HG02938 (cell line): Measurements from ENCODE around the gene ADSL.
A peak's percentile ranks its signal among the peaks of the same experiment; 100 is the strongest.

Experiments used
- ATAC-seq: cut with Tn5 transposase; IDR thresholded peaks from one replicate; pipeline ENCODE4 v1.9.1; 2021; ENCODE audit warnings: mild to moderate bottlenecking, moderate library complexity; ENCODE audit not compliant: unreplicated experiment

ADSL gene

GRCh38 chr22:40326905-40327735, 19.2 kb upstream of the ADSL start:
- ATAC-seq, result no peak

GRCh38 chr22:40328546-40329456, 17.5 kb upstream of the ADSL start:
- ATAC-seq, result no peak

- no peak for ATAC-seq
Measured at GRCh38 chr22:40329466-40329865, 16.8 kb upstream of the ADSL start.

DNA sequence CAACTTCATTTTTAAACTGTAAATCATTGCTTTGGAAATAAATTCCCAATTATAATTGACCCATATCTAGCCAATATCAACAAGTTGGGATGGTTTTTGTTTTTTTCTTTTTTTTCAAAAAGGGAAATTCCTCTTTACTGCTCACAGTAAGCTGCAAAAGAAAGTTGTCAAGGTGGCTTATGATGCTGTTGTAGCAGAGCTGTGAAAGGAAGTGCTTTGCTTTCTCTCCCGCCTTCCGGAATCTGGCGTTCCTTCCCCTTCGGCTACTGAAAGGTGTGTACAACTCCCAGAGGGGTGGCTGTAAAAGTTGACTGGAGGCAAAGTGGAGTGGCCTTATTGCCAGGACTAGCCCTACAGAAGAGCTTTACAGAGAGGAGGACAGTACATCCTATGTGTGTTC, 16.2 kb upstream of the ADSL start:
- no peak for ATAC-seq

- no peak for ATAC-seq
Measured at GRCh38 chr22:40330615-40331014, 15.7 kb upstream of the ADSL start.

- no peak for ATAC-seq
Measured at GRCh38 chr22:40331706-40332105, 14.6 kb upstream of the ADSL start.

- no peak for ATAC-seq
Measured at GRCh38 chr22:40332319-40332781, 13.9 kb upstream of the ADSL start.

- ATAC-seq, result no peak
Measured at GRCh38 chr22:40334060-40334459, 12.2 kb upstream of the ADSL start.

DNA sequence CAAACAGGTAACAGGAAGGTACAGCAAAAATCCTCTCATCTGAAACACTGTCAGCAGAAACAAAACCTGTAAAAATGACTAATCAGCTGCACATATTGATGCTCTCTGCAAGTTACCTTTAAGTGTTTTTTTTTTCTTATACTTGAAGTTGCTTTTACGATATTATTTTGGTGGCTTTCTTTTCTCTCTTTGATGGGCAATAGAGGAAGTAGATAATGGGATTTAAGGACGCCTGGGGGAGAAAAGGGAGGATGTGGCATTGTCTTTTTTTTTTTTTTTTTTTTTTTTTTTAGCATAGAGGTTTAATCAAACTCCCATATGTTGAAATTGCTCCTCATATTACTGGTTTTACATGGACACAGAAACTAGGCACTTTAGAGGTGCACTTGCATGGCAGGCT, 11.4 kb upstream of the ADSL start:
- no peak for ATAC-seq

DNA sequence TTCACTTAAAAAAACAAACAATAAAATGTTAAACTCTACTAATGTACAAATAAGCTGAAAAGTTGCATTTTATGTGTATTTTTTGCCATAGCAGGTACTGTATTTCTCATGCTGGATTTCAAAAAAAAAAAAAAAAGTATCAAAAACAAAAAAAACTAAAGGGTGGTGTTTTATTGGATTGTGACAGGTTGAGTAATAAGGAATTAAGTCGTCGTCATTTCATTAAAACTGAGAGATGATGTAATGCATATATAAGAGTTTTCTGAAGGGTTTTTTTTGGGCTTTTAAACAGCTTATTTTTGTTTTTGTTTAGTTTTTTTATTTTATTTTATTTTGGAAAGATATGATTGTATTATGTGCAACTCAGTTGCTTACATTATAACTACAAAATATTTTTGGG, 10.9 kb upstream of the ADSL start:
- ATAC-seq, result no peak

DNA sequence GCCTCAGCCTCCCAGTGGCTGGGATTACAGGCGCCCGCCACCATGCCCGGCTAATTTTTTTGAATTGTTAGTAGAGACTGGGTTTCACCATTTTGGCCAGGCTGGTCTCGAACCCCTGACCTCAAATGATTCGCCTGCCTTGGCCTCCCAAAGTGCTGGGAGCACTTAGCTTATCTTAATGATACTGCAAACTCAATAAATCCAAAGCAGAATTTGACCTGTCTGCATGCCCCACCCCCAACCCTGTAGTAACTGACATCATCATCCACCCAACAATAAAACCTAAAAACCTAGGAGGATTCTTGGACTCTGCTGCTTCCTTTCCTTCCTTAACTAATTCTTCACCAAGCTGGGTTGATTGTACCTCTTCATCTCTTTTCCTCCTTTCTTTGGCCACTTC, 6.3 kb upstream of the ADSL start:
- ATAC-seq, result no peak

GRCh38 chr22:40341604-40342003, 4.7 kb upstream of the ADSL start:
- ATAC-seq, result no peak

DNA sequence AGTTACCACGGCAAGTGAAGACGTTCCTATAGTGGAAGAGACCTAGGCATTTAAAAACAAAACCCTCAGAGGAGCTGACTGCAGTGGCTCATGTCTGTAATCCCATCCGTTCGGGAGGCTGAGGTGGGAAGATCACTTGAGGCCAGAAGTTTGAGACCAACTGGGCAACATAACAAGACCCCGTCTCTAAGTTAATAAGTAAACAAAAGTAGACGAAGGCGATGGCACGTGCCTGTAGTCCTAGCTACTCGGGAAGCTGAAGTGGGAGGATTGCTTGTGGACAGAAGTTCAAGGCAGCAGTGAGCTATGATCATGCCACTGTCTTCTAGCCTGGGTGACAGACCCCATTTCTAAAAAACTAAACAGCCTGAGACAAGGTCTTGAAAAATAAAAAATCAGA, 3.8 kb upstream of the ADSL start:
- ATAC-seq, result no peak

DNA sequence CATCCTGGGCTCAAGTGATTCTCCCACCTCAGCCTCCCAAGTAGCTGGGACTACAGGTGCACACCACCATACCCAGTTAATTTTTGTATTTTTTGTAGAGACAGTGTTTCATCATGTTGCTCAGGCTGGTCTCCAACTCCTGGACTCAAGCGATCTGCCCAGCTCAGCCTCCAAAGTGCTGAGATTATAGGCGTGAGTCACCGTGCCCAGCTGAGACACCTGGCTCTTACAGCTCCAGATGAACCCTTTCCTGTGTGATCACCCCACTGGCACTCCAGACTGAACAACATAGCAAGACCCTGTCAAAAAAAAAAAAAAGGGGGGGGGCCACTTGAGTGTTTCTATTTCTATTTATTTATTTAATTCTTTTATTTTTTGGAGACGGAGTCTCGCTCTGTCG, 1.0 kb upstream of the ADSL start:
- ATAC-seq, result no peak

DNA sequence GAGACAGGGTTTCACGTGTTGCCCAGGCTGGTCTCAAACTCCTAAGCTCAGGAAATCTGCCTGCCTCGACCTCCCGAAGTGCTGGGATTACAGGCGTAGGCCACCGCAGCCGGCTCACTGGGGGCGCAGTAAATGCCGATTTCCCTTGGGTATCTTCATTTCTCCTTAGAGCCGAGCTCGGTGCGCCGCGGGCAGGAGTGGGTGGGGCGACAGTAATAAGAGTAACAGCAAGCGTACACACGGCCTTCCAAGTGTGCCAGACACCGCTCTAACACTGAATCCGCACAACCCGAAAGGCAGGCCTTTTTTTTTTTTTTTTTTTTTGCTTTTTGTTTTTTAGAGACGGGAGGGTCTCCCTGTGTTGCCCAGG, 500 bp upstream of the ADSL start:
- ATAC-seq, result peak; percentile 16

GRCh38 chr22:40347300-40347699, 1.0 kb downstream of the ADSL start:
- ATAC-seq, result no peak

- ATAC-seq, result no peak
Measured at GRCh38 chr22:40348025-40348658, 1.8 kb downstream of the ADSL start.

DNA sequence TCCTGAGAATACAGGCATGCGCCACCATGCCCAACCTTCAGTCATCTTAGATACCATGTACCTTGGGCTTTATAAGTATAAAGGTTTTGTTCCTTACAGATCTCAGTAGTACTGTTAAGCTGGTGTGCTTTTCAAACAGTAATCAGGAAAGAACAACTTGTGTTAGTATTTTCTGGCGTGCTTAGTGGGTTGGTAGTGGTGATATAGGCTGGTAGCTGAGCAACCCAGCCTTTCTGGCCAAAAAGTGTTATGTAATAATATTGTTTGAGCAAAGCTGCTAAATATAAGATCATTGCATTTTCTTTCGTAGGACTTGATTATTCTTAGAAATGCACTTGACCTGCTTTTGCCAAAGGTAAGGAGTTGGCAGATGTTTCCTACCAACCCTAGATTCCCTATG, 6.5 kb downstream of the ADSL start:
- no peak for ATAC-seq

DNA sequence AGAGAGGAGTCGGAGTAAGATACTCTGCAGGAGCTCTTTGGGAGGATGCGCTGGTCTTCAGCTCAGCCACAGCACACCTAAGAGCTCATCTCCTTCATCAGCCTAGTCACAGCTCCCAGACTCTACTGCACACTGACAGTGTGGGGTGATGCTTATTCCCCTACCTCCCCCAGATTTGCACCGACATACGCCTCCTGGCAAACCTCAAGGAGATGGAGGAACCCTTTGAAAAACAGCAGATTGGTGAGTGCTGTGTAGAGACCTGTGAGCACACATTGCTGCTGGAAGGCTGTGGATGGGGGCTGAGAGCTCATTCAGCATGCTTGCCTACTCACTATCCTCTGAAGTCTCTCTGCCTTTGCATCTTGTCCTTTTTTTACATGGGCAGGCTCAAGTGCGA, 14.8 kb downstream of the ADSL start:
- no peak for ATAC-seq

DNA sequence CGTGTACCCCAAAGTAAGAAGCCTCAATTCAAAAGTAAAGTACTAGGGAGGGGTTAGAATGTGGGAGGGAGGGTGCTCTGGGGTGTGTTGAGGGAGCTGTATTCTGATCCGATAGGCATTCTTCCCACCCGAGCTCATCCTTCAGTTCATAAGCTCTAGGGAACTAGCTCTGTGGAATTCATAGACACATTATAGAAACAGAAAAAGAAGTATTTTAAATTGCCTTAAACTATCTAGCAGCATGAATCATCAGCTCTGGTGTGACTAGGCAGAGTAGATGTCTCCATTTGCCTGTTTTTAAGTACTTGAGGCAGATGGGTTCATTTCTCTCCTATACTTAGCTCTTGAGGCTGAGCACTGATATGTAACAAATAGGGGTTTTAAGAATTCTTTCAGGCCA, 16.8 kb downstream of the ADSL start:
- ATAC-seq, result no peak

DNA sequence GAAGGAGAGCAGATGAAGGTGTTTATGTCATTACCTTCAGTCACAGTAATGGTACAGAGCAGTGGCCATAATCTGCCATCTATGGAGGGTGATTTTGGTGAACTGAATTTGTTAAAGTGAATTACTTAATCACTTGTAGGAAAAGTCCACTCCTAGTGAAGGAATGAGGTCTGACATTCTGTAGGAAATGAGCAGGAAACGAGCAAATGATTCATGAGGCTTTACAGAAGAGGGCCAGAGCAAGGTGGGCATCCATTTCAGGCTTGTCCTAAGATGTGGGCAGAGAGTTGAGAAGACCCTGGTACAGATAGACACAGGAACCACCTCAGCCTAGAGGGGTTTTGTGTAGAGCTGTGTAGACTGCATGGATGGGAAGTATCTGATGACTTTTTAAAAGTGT, 18.1 kb downstream of the ADSL start:
- no peak for ATAC-seq

GRCh38 chr22:40366068-40366467, 19.8 kb downstream of the ADSL start:
- ATAC-seq, result no peak
